Vagina (tissue), 2 donors: ENCODE data around the gene RABGGTA. TPM values are rescaled to one million over a fixed set of nuclear protein-coding genes. Genes with fewer than 3 reads are reported as not detected.

Experiments used
- DNase-seq, 2 donors: peaks; one replicate each; pipeline ENCODE4 v3.0.0-alpha.2; 2017; ENCODE audit errors: extremely low spot score in 2 of 2
- H3K27ac ChIP-seq: fragments of 200-600 bp; sonication (generic); one replicate; pipeline ENCODE4 v1.5.1; 2019
- H3K27me3 ChIP-seq: fragments of 200-600 bp; sonication (generic); one replicate; pipeline ENCODE4 v1.5.1; 2019
- H3K36me3 ChIP-seq, 2 donors: fragments of 200-600 bp; sonication (generic); one replicate each; pipeline ENCODE4 v1.5.1; 2017 to 2019
- H3K4me1 ChIP-seq: fragments of 200-600 bp; sonication (generic); one replicate; pipeline ENCODE4 v1.5.1; 2019
- H3K4me3 ChIP-seq, 2 donors: fragments of 200-600 bp; sonication (generic); 1 replicate in 1 of 2; 2 replicates in 1 of 2; pipeline ENCODE4 v1.5.1; 2016 to 2019
- H3K9me3 ChIP-seq: fragments of 200-600 bp; sonication (generic); one replicate; pipeline ENCODE4 v1.5.1; 2019
- POLR2A ChIP-seq, 2 donors: fragments of 450-650 bp; IDR thresholded peaks; one replicate each; pipeline ENCODE4 v1.6.1; 2017; ENCODE audit warnings: antibody characterized with exemption in 2 of 2, mild to moderate bottlenecking in 2 of 2, moderate library complexity in 2 of 2
- POLR2AphosphoS5 ChIP-seq, 2 donors: sonication (generic); formaldehyde crosslinking; IDR thresholded peaks; one replicate each; pipeline ENCODE4 v1.9.0; 2017; ENCODE audit warnings: antibody characterized with exemption in 2 of 2, mild to moderate bottlenecking in 2 of 2, low read depth in 1 of 2; ENCODE audit not compliant: insufficient read depth in 1 of 2
- intact Hi-C: fragments of 100-400 bp; cut with DNase I; formaldehyde crosslinking; loops from one replicate; pipeline ENCODE4 v1.15.1; 2023
- total RNA-seq: library from RNA; depleted of rRNA; stranded (reverse); fragments of >200 nt; gene quantifications from one replicate; pipeline ENCODE4 v1.2.3, GENCODE V29; 2016
- TF ChIP-seq, protein P1 (sequence below), 3 experiments: fragments of 450-650 bp in 2 of 3; fragments of 200-600 bp in 1 of 3; sonication (generic) in 1 of 3; IDR thresholded peaks; one replicate each; pipeline ENCODE4 v1.5.1; 2017 to 2019; ENCODE audit warnings: antibody characterized with exemption in 3 of 3, mild to moderate bottlenecking in 2 of 3, moderate library complexity in 2 of 3

Gene RABGGTA
- total RNA-seq, 1 donor from 2014 or later: 43.5 TPM

DNA sequence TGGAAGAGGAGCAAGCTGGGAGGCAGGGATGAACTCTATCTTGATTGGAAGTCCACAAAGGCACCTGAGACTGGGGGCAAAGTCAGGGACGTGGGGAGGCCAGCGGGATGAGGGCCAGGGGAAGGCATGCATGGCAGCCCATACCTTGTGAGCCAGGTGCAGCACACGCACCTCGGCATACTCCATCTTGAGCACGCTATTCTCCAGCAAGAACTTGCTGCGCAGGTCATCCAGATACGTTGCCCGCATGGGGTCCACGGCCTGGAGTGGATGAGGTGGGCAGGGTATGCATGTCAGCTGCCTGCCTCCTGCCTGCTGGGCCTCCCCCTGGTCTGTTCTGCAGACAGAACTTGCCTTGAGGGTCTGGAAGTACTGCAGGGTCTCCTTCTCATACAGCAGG, 3.9 kb downstream of the RABGGTA start:
- H3K27ac ChIP-seq: no peak overlapping the region

DNA sequence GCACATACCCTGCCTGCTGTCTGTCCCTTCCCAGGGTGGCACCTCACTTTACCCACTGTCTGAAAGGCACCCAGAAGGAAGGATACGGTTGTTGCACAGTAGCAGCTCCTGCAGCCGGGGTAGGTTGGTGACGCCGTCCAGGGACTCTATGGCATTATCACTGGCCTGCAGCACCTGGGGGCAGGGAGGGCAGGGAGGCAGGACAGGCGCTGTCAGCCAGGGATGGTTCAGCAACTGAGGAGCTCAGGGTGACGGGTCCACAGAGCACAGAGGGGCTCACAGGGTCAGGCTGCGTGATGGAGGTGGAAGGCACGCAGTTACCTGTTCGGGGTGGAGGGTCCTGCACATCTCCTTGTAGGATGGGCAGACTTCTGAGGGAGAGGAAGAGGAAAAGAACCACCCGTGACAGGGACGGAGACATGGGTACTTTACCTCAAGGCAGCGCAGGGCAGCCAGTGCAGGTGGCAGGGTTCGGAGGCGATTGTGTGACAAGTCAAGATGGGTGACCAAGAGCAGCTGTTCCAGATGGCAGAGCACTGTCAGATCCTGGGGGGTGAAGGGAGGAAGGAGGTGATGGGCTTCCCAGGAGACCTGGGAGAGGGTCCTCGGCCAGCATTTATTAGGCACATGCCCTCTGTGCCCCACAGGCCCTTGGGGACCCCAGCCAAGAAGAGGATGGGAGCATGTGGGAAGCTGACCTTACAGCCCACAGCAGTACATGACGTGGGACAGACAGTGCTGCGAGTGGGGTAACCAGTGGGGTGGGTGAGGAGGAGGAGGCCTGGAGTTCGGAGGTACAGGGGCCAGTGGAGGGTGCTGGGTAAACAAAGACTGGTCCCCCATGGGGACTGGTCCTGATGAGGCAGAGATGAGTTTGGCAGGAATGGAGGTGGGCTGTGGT, 4.8 kb downstream of the RABGGTA start:
- intact Hi-C loops: no loop called here
- no peak for DNase-seq
- peaks cover 6% of the 10 kb centered on the region for H3K4me1 ChIP-seq
- no peak overlapping the region for H3K27ac ChIP-seq
- TF ChIP-seq POLR2AphosphoS5 (IDR thresholded peaks at IDR 0.05; ENCODE audit: insufficient read depth in 1 of 2, low read depth in 1 of 2) (no peak), POLR2A (IDR thresholded peaks at IDR 0.05) (no peak)
- TF ChIP-seq, protein P1, sequence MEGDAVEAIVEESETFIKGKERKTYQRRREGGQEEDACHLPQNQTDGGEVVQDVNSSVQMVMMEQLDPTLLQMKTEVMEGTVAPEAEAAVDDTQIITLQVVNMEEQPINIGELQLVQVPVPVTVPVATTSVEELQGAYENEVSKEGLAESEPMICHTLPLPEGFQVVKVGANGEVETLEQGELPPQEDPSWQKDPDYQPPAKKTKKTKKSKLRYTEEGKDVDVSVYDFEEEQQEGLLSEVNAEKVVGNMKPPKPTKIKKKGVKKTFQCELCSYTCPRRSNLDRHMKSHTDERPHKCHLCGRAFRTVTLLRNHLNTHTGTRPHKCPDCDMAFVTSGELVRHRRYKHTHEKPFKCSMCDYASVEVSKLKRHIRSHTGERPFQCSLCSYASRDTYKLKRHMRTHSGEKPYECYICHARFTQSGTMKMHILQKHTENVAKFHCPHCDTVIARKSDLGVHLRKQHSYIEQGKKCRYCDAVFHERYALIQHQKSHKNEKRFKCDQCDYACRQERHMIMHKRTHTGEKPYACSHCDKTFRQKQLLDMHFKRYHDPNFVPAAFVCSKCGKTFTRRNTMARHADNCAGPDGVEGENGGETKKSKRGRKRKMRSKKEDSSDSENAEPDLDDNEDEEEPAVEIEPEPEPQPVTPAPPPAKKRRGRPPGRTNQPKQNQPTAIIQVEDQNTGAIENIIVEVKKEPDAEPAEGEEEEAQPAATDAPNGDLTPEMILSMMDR (IDR thresholded peaks at IDR 0.05): no peak
- no peaks in the 10 kb centered on the region for H3K9me3 ChIP-seq
- H3K36me3 ChIP-seq: peaks cover 0 to 28% of the 10 kb centered on the region in 2 donors
- no peaks in the 10 kb centered on the region for H3K27me3 ChIP-seq
- H3K4me3 ChIP-seq: no peak overlapping the region

More for the DNA sequence above, 3.9 kb downstream of the RABGGTA start:
- intact Hi-C loops: no loop called here
- no peak for TF ChIP-seq POLR2AphosphoS5 (IDR thresholded peaks at IDR 0.05; ENCODE audit: insufficient read depth in 1 of 2, low read depth in 1 of 2)
- TF ChIP-seq POLR2A (IDR thresholded peaks at IDR 0.05): no peak
- TF ChIP-seq, protein P1 (IDR thresholded peaks at IDR 0.05): no peak
- Histone ChIP-seq H3K27me3 (no peaks in the 10 kb centered on the region), H3K36me3 (peaks cover 0 to 28% of the 10 kb centered on the region in 2 donors), H3K4me1 (peaks cover 15% of the 10 kb centered on the region), H3K4me3 (no peak overlapping the region), H3K9me3 (no peaks in the 10 kb centered on the region)
- DNase-seq: no peak

DNA sequence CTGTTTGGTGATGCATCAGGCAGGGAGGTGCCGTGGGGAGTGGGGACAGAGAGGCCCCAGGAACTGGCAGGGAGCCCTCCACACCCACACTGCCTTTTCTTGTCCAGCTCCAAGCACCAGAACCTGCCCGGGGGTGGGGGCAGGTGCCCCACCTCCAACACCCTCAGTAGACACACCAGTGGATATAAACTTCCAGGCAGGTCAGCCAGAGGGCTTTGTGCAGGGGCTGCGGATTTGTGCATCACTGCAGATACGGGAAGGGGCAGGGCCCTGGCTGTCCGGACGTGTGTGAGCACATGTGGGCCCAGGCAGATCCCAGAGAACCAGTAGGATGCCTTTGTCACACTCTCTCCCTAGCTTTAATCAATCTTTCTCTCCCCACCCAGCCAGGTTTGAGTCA, 7.1 kb downstream of the RABGGTA start:
- H3K9me3 ChIP-seq: no peaks in the 10 kb centered on the region
- no peak for DNase-seq
- no peak overlapping the region for H3K4me3 ChIP-seq
- H3K27ac ChIP-seq: no peak overlapping the region
- H3K4me1 ChIP-seq: peaks cover 4% of the 10 kb centered on the region
- H3K27me3 ChIP-seq: no peaks in the 10 kb centered on the region
- H3K36me3 ChIP-seq: peaks cover 0 to 28% of the 10 kb centered on the region in 2 donors
- TF ChIP-seq POLR2A (IDR thresholded peaks at IDR 0.05): no peak
- peak in 1 of 2 donors; percentile 15 for TF ChIP-seq POLR2AphosphoS5 (IDR thresholded peaks at IDR 0.05; ENCODE audit: insufficient read depth in 1 of 2, low read depth in 1 of 2)
- intact Hi-C loops: no loop called here

DNA sequence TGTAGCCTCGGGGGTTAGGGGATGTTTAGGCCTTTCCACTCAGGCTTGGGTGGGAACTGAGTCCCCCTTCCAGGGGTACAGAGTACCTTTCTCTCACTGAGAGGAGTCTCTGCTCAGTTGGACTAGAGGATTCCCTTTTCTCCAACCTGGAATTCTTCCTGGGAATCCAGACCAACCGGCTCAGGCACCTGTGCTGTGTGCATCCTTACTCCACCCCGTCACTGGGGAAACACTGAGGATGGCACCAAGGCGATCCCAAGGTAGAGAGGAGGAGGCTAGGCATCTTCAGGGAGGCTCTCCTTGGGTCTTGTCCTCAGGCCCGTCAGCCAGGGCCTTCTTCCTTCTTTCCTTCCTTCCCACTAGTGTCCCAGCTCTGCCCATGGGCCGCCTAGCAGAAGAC, 7.5 kb downstream of the RABGGTA start:
- Histone ChIP-seq H3K27ac (no peak overlapping the region), H3K9me3 (no peaks in the 10 kb centered on the region), H3K36me3 (peaks cover 0 to 25% of the 10 kb centered on the region in 2 donors), H3K27me3 (no peaks in the 10 kb centered on the region), H3K4me1 (peaks cover 8% of the 10 kb centered on the region), H3K4me3 (no peak overlapping the region)
- TF ChIP-seq, protein P1 (IDR thresholded peaks at IDR 0.05): no peak
- TF ChIP-seq POLR2AphosphoS5 (IDR thresholded peaks at IDR 0.05; ENCODE audit: insufficient read depth in 1 of 2, low read depth in 1 of 2) (no peak), POLR2A (IDR thresholded peaks at IDR 0.05) (no peak)
- no peak for DNase-seq
- intact Hi-C loops: no loop called here

DNA sequence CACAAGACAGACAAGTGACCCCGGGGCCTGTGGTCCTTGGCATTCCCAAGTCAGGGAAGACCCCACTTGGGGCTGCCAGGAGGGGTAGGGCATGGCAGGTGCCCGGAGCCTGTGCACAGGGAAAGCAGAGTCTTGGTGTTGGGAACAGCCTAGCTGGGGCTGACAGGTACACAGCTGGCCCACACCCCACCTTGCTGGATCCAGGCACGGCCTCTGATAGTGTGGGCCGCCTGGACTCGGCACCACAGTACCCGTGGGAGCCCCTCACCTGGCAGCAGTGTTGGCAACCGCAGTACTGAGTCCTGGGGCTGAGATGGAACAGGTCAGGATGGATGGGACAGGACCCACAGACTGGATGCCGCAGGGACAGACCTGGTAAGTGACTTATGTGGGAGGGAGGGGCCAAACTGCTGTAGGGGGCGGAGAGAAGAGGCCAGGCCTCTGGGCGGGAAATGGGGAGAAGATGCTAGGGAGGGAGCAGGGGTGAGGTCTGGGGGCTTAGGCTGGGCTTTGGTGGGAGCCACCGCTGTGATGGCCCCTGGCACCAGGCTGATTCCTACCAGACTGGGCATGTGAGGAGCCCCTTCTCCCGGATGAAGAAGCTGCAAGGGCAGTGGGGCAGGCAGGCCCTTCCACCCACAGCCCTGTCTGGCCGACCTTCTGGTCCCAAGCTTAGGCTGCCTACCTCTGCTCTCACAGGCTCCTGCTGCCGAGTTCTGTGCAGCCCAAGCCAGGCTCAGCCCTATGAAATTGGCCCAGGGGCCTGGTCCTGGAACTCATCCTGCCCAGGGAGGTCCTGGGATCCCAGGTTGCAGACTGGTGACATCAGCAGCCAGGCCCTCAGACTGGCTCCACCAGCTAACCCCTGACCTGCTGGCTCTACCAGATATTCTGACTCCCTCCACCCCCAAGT, 8.3 kb downstream of the RABGGTA start, which contains the start of gene TGM1:
TGM1 (minus strand) TSS at position 357 of the 913 bp plus-strand sequence. CDS start 825 bp downstream, outside the sequence.
- Histone ChIP-seq H3K27ac (no peak within 1 kb of the TSS), H3K36me3 (peaks cover 0 to 21% of the 10 kb centered on the region in 2 donors), H3K27me3 (no peaks in the 10 kb centered on the region)

More for the DNA sequence above, 8.3 kb downstream of the RABGGTA start, which contains the start of gene TGM1:
- TF ChIP-seq POLR2AphosphoS5 (IDR thresholded peaks at IDR 0.05; ENCODE audit: insufficient read depth in 1 of 2, low read depth in 1 of 2) (no peak), POLR2A (IDR thresholded peaks at IDR 0.05) (no peak)
- TF ChIP-seq, protein P1 (IDR thresholded peaks at IDR 0.05): no peak
- Histone ChIP-seq H3K4me3 (peak within 1 kb of the TSS in 1 of 2 donors; percentile 26), H3K4me1 (peaks cover 11% of the 10 kb centered on the region), H3K9me3 (no peaks in the 10 kb centered on the region)
- intact Hi-C loops: no loop called here
- DNase-seq: no peak
